Measurements from ENCODE around the gene RASA3. TPM values are rescaled to one million over a fixed set of nuclear protein-coding genes. Genes with fewer than 3 reads are reported as not detected.

Gene RASA3
- total and polyA plus RNA-seq, 7 donors, result 4.2 to 22.4 (median 16.9) TPM

DNA sequence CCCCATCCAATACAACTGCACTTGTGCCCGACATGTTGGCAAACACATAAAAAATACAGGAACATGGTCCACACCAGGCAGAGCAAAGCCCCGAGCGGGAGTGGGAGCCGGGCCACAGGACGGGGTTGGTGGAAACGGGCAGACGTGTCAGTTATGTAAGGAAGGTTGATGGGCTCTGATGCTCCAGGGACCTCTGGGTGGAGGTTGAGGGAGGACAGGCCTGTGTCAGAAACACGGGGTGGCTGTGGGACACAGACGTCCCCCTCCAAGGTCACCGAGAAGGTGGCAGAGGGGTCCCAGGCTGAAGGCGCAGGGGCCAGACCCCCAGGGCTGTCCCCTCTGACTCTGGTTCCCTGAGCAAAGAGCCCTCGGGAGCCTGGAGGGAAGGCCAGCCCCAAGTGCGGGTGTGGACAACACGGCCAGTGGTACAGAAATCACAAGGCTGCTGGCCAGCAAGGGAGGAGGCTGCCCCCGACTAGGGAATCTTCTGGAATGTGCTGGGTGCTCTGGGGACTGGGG is 127.2 kb downstream of the RASA3 start:
- Histone ChIP-seq H3K36me3 (peaks cover 0 to 28% (median 10%) of the 10 kb centered on the region in 4 donors), H3K9me3 (no peaks in the 10 kb centered on the region), H3K27ac (peak overlapping the region in 1 of 4 donors; percentile 20), H3K4me1 (no peaks in the 10 kb centered on the region), H3K27me3 (no peaks in the 10 kb centered on the region), H3K4me3 (no peak overlapping the region)
- peak; percentile 61 for DNase-seq
- TF ChIP-seq POLR2A (IDR thresholded peaks at IDR 0.05), result no peak
- TF ChIP-seq, protein P1, sequence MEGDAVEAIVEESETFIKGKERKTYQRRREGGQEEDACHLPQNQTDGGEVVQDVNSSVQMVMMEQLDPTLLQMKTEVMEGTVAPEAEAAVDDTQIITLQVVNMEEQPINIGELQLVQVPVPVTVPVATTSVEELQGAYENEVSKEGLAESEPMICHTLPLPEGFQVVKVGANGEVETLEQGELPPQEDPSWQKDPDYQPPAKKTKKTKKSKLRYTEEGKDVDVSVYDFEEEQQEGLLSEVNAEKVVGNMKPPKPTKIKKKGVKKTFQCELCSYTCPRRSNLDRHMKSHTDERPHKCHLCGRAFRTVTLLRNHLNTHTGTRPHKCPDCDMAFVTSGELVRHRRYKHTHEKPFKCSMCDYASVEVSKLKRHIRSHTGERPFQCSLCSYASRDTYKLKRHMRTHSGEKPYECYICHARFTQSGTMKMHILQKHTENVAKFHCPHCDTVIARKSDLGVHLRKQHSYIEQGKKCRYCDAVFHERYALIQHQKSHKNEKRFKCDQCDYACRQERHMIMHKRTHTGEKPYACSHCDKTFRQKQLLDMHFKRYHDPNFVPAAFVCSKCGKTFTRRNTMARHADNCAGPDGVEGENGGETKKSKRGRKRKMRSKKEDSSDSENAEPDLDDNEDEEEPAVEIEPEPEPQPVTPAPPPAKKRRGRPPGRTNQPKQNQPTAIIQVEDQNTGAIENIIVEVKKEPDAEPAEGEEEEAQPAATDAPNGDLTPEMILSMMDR (IDR thresholded peaks at IDR 0.05), result no peak
- TF ChIP-seq POLR2AphosphoS5 (IDR thresholded peaks at IDR 0.05), result no peak
- TF ChIP-seq EP300 (IDR thresholded peaks at IDR 0.05), result no peak
- intact Hi-C loops (cut with DNase I), result no loop called here
- 88 to 90% methylated on average over 15 of the region's 15 CpGs for WGBS, 2 donors

DNA sequence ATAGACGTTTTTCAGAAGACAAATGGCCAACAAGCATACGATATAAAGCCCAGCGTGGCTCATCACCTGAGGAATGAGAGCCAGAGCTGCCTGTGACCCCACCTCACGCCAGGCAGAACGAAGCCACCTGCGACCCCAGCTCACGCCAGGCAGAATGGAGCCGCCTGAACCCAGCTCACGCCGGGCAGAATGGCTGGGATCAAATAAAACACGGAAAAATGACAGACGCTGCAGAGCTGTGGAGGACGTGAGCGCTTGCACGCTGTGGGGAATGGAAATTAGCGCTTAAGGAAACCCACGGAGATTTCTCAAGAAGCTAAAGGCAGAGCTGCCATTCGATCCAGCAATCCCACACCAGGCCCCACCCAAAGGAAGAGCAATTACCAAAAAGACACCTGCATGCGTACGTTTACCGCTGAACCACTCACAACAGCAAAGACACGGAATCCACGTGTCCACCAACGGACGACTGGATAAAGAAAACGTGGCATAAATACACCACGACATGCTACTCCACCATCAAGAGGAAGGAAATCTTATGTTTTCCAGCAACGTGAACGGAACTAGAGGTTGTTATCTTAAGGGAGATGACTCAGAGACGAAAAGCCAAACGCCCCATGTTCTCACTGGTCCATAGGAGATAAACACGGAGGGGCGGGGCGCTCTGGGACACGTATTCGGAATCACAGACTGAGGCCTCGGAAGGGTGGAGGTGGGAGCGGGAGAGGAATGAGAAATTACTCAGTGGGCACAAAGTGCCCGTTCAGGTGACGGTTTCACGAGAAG is 127.8 kb downstream of the RASA3 start:
- Histone ChIP-seq H3K9me3 (no peaks in the 10 kb centered on the region), H3K27ac (peak overlapping the region in 1 of 4 donors; percentile 20), H3K27me3 (no peaks in the 10 kb centered on the region), H3K4me1 (no peaks in the 10 kb centered on the region), H3K36me3 (peaks cover 0 to 22% (median 8%) of the 10 kb centered on the region in 4 donors), H3K4me3 (no peak overlapping the region)
- DNase-seq, result peak; percentile 43
- TF ChIP-seq EP300 (IDR thresholded peaks at IDR 0.05) (no peak), POLR2A (IDR thresholded peaks at IDR 0.05) (no peak), POLR2AphosphoS5 (IDR thresholded peaks at IDR 0.05) (no peak)
- TF ChIP-seq, protein P1 (IDR thresholded peaks at IDR 0.05), result no peak
- intact Hi-C loops (cut with DNase I), result no loop called here
- 88% methylated on average over 41 of the region's 41 CpGs for WGBS, 2 donors

DNA sequence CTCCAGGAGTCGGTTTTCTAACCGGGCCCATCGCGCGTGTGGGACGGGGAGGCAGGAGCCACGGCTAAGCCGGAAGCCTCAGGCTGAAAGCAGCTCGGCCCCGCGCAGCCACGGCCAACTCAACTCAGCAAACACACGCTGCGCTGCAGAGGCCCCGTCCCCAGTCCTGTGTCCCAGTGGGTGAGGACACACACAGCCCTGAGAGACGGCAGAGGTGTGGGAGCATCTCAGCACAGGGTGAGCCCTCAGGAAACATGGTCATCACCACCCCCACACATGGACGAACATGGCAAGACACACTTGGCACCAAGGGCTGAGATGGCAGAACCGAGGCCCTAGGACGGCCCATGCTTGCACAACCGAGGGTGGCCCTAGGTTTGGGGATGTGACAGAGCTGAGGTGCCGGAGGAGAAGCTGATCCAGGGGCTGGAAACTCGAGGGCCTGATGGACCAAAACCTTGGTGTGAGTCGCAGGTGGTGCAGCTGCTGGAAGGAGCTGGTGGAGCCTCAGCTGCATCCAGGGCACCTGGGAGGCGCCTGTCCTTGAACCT is 129.6 kb downstream of the RASA3 start:
- Histone ChIP-seq H3K27me3 (no peaks in the 10 kb centered on the region), H3K36me3 (peaks cover 0 to 23% (median 3%) of the 10 kb centered on the region in 4 donors), H3K27ac (no peak overlapping the region), H3K9me3 (no peaks in the 10 kb centered on the region), H3K4me1 (peaks cover 0 to 6% (median 0%) of the 10 kb centered on the region in 4 donors), H3K4me3 (no peak overlapping the region)
- DNase-seq, result peak; percentile 57
- TF ChIP-seq POLR2A (IDR thresholded peaks at IDR 0.05), result no peak
- intact Hi-C loops (cut with DNase I), result no loop called here
- 93 to 95% methylated on average over 24 of the region's 24 CpGs for WGBS, 2 donors

DNA sequence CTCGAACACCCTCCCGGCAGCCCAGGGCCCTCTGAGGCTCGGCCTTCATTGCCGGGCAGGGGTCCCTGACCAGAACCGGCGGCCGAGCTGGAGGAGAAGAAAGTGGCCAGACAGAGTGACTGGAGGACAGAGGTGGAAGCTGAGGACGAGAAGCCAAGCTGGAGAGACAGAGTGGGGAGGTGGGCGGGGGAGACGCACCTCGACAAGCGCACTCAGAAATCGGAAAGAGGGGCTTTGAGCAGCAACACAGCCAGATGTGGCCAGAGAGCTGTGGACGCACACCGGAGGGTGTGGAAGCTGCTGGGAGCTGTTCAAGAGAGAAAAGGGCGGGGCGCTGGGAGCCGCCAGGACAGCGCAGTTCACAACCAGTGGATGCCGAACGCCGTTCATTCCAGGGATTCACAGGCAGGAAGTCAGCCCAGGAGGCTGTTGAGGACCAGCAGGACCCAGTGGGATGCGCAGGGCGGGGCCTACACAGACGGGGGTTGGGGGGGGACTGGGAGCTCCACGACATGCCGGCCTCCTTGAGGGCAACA is 130.3 kb downstream of the RASA3 start:
- TF ChIP-seq, protein P1 (IDR thresholded peaks at IDR 0.05), result no peak
- TF ChIP-seq EP300 (IDR thresholded peaks at IDR 0.05), result no peak
- no peak for TF ChIP-seq POLR2A (IDR thresholded peaks at IDR 0.05)
- no peak for TF ChIP-seq POLR2AphosphoS5 (IDR thresholded peaks at IDR 0.05)
- 51 to 79% methylated on average over 27 of the region's 27 CpGs for WGBS, 2 donors
- Histone ChIP-seq H3K36me3 (peaks cover 0 to 23% (median 3%) of the 10 kb centered on the region in 4 donors), H3K9me3 (no peaks in the 10 kb centered on the region), H3K4me1 (peaks cover 0 to 10% (median 0%) of the 10 kb centered on the region in 4 donors), H3K27me3 (no peaks in the 10 kb centered on the region), H3K27ac (no peak overlapping the region), H3K4me3 (no peak overlapping the region)
- intact Hi-C loops (cut with DNase I), result no loop called here
- DNase-seq, result no peak

Measured in sigmoid colon (tissue), 7 donors.